Osteoblast (primary cell): ENCODE data around the gene ADRA2A. TPM values are rescaled to one million over a fixed set of nuclear protein-coding genes. Genes with fewer than 3 reads are reported as not detected.

ENCODE experiments used
- DNase-seq: peaks from one replicate; pipeline ENCODE4 v3.0.0; 2011; ENCODE audit warnings: low spot score, mixed read lengths; ENCODE audit not compliant: insufficient read length; ENCODE audit errors: missing footprints
- H2AFZ ChIP-seq: 2 replicates; pipeline ENCODE4 v1.6.0; 2011; ENCODE audit warnings: mild to moderate bottlenecking, low read length
- H3K27ac ChIP-seq: 2 replicates; pipeline ENCODE4 v1.5.1; 2011; ENCODE audit warnings: mild to moderate bottlenecking, low read depth, low read length, moderate library complexity
- H3K27me3 ChIP-seq: 2 replicates; pipeline ENCODE4 v1.6.0; 2012; ENCODE audit warnings: mild to moderate bottlenecking, control low read depth, inconsistent platforms, low read length, moderate library complexity; ENCODE audit not compliant: insufficient read depth
- H3K36me3 ChIP-seq: 2 replicates; pipeline ENCODE4 v1.5.1; 2011; ENCODE audit warnings: mild to moderate bottlenecking, low read length, control low read depth, moderate library complexity; ENCODE audit not compliant: insufficient read depth
- H3K4me1 ChIP-seq: 2 replicates; pipeline ENCODE4 v1.5.1; 2011; ENCODE audit warnings: mild to moderate bottlenecking, low read length, control low read depth, moderate library complexity; ENCODE audit not compliant: insufficient read depth
- H3K4me2 ChIP-seq: 2 replicates; pipeline ENCODE4 v1.6.0; 2011; ENCODE audit warnings: mild to moderate bottlenecking, low read length; ENCODE audit not compliant: insufficient read depth
- H3K4me3 ChIP-seq: fragments of 200-600 bp; sonication (generic); 3 replicates; pipeline ENCODE4 v1.5.1; 2012; ENCODE audit warnings: mild to moderate bottlenecking, low read length, inconsistent platforms; ENCODE audit not compliant: insufficient read depth
- H3K79me2 ChIP-seq: 2 replicates; pipeline ENCODE4 v1.6.0; 2012; ENCODE audit warnings: mild to moderate bottlenecking, low read length, control low read depth, inconsistent platforms; ENCODE audit not compliant: insufficient read depth
- H3K9me3 ChIP-seq: 2 replicates; pipeline ENCODE4 v1.5.1; 2011; ENCODE audit warnings: low read depth, low read length, control low read depth
- H4K20me1 ChIP-seq: 2 replicates; pipeline ENCODE4 v1.6.0; 2012; ENCODE audit warnings: mild to moderate bottlenecking, low read length, control low read depth; ENCODE audit not compliant: insufficient read depth
- total RNA-seq: library from RNA; depleted of rRNA; stranded (reverse); fragments of >200 nt; gene quantifications from 2 replicates; pipeline ENCODE4 v1.2.3, GENCODE V29; 2012
- TF ChIP-seq, protein P1 (sequence below): IDR thresholded peaks from 2 replicates; pipeline ENCODE4 v1.5.1; 2011; ENCODE audit warnings: mild to moderate bottlenecking, low read depth, low read length, moderate library complexity; ENCODE audit errors: extremely low read depth

Gene ADRA2A
- total RNA-seq: 0.29 and 0.72 TPM in 2 replicates

DNA sequence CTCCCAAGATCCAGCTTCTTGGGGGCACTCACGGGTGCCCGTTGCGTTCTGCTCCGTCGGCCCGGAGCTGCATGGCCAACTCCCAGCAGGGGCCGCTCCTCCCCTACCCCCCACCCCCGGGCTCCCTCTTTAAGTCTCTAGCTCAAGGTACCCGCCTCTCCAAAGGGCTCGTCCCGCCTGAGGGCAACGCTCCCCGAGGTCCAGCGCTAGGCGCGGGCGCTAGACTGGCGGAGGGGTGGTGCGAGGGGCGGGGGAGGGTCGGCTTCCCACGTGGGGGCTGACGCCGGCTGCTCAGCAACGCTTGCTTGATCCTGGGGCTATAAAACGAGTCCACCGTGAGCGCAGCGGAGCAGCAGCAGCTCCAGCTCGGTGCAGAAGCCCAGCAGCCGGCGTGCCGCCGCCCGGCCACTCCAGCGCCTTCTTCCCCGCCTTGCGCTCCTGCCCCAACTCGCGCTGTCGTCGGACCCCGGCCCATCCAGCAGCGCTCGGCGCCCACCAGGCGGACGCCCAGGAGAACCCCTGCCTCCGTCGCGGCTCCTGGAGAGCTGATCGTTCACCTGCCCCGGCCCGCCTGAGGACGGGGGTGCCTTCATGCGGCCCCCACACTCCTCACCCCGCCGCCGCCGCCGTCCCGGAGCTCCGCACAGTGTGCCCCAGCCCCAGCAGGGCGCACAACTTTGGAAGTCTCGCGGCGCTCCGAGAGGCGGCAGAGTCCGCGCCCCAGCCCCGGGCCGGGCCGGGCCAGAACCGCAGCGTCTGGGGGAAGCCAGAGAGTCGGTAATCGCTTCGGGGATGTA, at the start of gene ADRA2A:
TSS of gene ADRA2A (plus strand) at position 348 of the 797 bp plus-strand sequence. CDS start 968 bp downstream, outside the sequence.
- TF ChIP-seq, protein P1, sequence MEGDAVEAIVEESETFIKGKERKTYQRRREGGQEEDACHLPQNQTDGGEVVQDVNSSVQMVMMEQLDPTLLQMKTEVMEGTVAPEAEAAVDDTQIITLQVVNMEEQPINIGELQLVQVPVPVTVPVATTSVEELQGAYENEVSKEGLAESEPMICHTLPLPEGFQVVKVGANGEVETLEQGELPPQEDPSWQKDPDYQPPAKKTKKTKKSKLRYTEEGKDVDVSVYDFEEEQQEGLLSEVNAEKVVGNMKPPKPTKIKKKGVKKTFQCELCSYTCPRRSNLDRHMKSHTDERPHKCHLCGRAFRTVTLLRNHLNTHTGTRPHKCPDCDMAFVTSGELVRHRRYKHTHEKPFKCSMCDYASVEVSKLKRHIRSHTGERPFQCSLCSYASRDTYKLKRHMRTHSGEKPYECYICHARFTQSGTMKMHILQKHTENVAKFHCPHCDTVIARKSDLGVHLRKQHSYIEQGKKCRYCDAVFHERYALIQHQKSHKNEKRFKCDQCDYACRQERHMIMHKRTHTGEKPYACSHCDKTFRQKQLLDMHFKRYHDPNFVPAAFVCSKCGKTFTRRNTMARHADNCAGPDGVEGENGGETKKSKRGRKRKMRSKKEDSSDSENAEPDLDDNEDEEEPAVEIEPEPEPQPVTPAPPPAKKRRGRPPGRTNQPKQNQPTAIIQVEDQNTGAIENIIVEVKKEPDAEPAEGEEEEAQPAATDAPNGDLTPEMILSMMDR: no peak
- H3K27ac ChIP-seq: no peak within 1 kb of the TSS
- peaks cover 79% of the 10 kb centered on the region for H3K27me3 ChIP-seq
- no peaks in the 10 kb centered on the region for H3K36me3 ChIP-seq
- H3K4me3 ChIP-seq: peak within 1 kb of the TSS; percentile 66
- peak within 1 kb of the TSS; percentile 84 for H3K4me2 ChIP-seq
- H3K9me3 ChIP-seq: no peaks in the 10 kb centered on the region
- DNase-seq: peak; percentile 95
- H4K20me1 ChIP-seq: no peaks in the 10 kb centered on the region
- H2AFZ ChIP-seq: peak within 1 kb of the TSS; percentile 35
- no peaks in the 10 kb centered on the region for H3K79me2 ChIP-seq
- peaks cover 4% of the 10 kb centered on the region for H3K4me1 ChIP-seq

DNA sequence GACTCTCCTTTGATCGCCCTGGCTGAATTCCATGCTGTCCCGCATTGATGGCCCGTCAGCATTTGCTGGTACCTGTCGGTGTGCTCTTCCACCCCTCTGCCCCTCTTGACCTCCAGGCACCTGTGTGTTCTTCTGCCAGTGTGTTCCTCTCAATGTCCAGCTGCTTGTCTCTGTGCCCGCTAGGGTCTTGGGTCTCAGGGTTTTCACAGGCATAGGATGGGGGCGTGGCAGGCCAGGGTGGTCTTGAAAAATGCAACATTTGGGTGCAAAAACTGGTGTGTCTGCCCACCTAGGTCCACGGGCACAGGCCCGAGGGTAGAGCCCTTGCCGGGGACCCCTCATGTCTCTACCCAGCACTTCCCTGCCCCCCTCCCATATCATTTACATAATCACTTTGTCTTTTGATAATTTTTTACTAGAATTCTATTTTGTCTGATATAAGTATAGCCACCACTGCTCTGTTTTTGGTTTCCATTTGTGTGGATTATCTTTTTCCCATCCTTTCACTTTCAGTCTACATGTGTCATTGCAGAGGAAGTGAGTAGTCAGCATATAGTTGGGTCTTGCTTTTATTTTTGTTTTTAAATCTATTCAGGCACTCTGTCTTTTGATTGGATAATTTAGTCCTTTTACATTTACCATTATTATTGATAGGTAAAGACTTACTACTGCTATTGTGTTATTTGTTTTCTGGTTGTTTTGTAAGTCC, 46.6 kb upstream of the ADRA2A start:
- no peak for DNase-seq
- H3K79me2 ChIP-seq: no peaks in the 10 kb centered on the region
- peaks cover 10% of the 10 kb centered on the region for H3K4me1 ChIP-seq
- TF ChIP-seq, protein P1: no peak
- no peak overlapping the region for H3K27ac ChIP-seq
- H3K9me3 ChIP-seq: no peaks in the 10 kb centered on the region
- H2AFZ ChIP-seq: no peak overlapping the region
- H4K20me1 ChIP-seq: no peaks in the 10 kb centered on the region
- peaks cover 4% of the 10 kb centered on the region for H3K36me3 ChIP-seq
- H3K4me3 ChIP-seq: no peak overlapping the region
- H3K4me2 ChIP-seq: no peak overlapping the region
- no peaks in the 10 kb centered on the region for H3K27me3 ChIP-seq

DNA sequence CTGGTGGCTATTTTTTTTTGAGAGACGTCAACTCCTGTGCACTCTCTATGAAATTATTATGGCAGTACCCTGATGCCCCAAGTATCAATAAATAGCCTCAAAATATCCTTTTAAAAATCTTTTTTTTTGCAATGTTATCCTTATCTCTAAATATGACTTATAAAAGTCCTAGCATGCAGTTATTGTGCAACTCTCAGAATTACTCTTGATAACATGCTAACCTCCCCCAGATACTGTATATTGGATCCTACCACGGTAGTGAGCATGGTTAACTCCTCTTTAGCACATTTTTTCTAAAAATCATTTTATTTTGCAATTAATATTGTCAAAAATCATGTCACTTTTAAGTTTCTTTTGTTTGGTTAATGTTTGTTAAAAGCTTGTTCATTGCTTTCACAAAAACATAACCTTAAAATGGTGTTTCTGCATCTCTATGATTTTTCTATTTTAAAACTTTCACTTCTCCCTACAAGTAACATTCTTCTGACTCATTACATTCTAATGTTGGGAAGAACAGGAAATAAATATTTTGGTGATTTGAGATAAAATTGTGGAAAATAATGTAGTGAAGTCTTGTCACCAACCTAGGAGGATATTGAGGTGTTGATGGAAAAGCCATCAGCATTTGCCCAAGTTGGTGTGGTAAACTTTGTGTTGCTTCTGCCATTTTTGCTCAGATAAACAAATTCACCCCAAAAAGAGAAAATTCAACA, 42.1 kb upstream of the ADRA2A start:
- H4K20me1 ChIP-seq: no peaks in the 10 kb centered on the region
- TF ChIP-seq, protein P1: no peak
- no peaks in the 10 kb centered on the region for H3K27me3 ChIP-seq
- peaks cover 15% of the 10 kb centered on the region for H3K4me1 ChIP-seq
- H3K36me3 ChIP-seq: peaks cover 4% of the 10 kb centered on the region
- peak overlapping the region; percentile 48 for H3K27ac ChIP-seq
- peaks cover 4% of the 10 kb centered on the region for H3K9me3 ChIP-seq
- no peak overlapping the region for H3K4me3 ChIP-seq
- DNase-seq: peak; percentile 43
- peak overlapping the region; percentile 56 for H3K4me2 ChIP-seq
- H2AFZ ChIP-seq: no peak overlapping the region
- no peaks in the 10 kb centered on the region for H3K79me2 ChIP-seq
